Esophagus muscularis mucosa (tissue), 4 donors: ENCODE results near the gene RUNX1. TPM values are rescaled to one million over a fixed set of nuclear protein-coding genes. Genes with fewer than 3 reads are reported as not detected.

Experiments used
- DNase-seq: peaks from one replicate; pipeline ENCODE4 v3.0.0-alpha.2; 2017; ENCODE audit errors: extremely low spot score
- H3K27ac ChIP-seq, 4 donors: fragments of 200-600 bp; sonication (generic); replicated peaks in 1 of 4; 1 replicate in 3 of 4; 2 replicates in 1 of 4; pipeline ENCODE4 v1.5.1; 2016 to 2019; ENCODE audit warnings: mild to moderate bottlenecking in 1 of 4
- H3K27me3 ChIP-seq, 4 donors: fragments of 200-600 bp; sonication (generic); one replicate each; pipeline versions ENCODE4 v1.5.1 to v1.6.0; 2016 to 2019
- H3K36me3 ChIP-seq, 4 donors: fragments of 200-600 bp; sonication (generic); one replicate each; pipeline ENCODE4 v1.5.1; 2016 to 2019
- H3K4me1 ChIP-seq, 4 donors: fragments of 200-600 bp; sonication (generic); one replicate each; pipeline ENCODE4 v1.5.1; 2016 to 2019
- H3K4me3 ChIP-seq, 4 donors: fragments of 200-600 bp; sonication (generic); 1 replicate in 2 of 4; 2 replicates in 2 of 4; pipeline ENCODE4 v1.5.1; 2016 to 2019; ENCODE audit warnings: mild to moderate bottlenecking in 4 of 4, moderate library complexity in 1 of 4
- H3K9me3 ChIP-seq, 4 donors: fragments of 200-600 bp; sonication (generic); 1 replicate in 3 of 4; 2 replicates in 1 of 4; pipeline ENCODE4 v1.5.1; 2016 to 2019
- EP300 ChIP-seq: sonication (generic); formaldehyde crosslinking; IDR thresholded peaks from one replicate; pipeline ENCODE4 v1.6.1; 2017; ENCODE audit warnings: antibody characterized with exemption
- POLR2A ChIP-seq: fragments of 450-650 bp; IDR thresholded peaks from one replicate; pipeline ENCODE4 v1.6.1; 2017; ENCODE audit warnings: antibody characterized with exemption, moderate library complexity, mild to moderate bottlenecking, low read depth
- POLR2AphosphoS5 ChIP-seq, 2 donors: sonication (generic); formaldehyde crosslinking; IDR thresholded peaks; one replicate each; pipeline ENCODE4 v1.6.1; 2017; ENCODE audit warnings: antibody characterized with exemption in 2 of 2
- WGBS: methylation state at CpG from one replicate; pipeline ENCODE4 v1.1.5; 2018; 5-methylcytosine and 5-hydroxymethylcytosine counted together
- intact Hi-C: fragments of 100-400 bp; cut with DNase I; formaldehyde crosslinking; loops from one replicate; pipeline ENCODE4 v1.15.1; 2023
- total RNA-seq, 4 donors: library from RNA; depleted of rRNA; stranded (reverse); fragments of >200 nt; gene quantifications; one replicate each; pipeline versions ENCODE4 v1.1.0 to v1.2.1, GENCODE V29; 2016
- TF ChIP-seq, protein P1 (sequence below), 3 experiments: fragments of 200-600 bp in 2 of 3; fragments of 450-650 bp in 1 of 3; sonication (generic) in 2 of 3; IDR thresholded peaks; one replicate each; pipeline ENCODE4 v1.5.1; 2017 to 2019; ENCODE audit warnings: antibody characterized with exemption in 3 of 3, mild to moderate bottlenecking in 2 of 3, moderate library complexity in 1 of 3

Gene RUNX1
- total RNA-seq, 4 donors from 2014 or later: 3.7 to 10.9 (median 5.6) TPM

DNA sequence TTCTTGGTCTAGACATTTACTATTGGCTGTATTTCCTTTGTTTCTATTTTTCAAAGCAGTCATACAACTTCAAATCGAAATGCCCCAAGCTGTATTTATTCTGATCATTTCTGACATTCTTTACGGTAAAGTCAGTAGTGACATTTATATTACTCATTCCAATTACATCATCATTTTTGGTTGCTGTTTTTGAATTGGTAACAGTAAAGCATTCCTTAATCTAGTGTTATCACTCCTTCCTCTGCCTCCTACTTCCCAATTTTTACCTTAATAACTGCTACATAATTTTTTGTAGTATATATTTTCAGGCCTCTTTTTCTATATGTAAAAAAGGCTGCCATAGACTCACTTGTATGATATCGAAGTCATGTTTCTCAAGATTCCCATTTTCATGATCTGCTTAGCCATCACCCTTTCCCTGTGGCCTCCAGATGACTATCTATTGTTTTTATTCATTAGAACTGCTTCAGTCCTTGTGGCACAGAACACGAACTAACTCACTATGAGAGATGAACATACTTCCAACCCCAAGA, 167.2 kb downstream of the RUNX1 start:
- peaks cover 5 to 15% (median 13%) of the 10 kb centered on the region in 4 donors for H3K4me1 ChIP-seq
- H3K9me3 ChIP-seq: no peaks in the 10 kb centered on the region
- DNase-seq: peak; percentile 39
- H3K27ac ChIP-seq: peak overlapping the region in 1 of 4 donors; percentile 24
- H3K36me3 ChIP-seq: no peaks in the 10 kb centered on the region
- peaks cover 4 to 49% (median 22%) of the 10 kb centered on the region in 4 donors for H3K27me3 ChIP-seq
- WGBS: 67% methylated on average over 4 of the region's 4 CpGs
- no peak for TF ChIP-seq POLR2A
- TF ChIP-seq EP300: no peak
- TF ChIP-seq POLR2AphosphoS5 (IDR thresholded peaks at IDR 0.05): no peak
- TF ChIP-seq, protein P1, sequence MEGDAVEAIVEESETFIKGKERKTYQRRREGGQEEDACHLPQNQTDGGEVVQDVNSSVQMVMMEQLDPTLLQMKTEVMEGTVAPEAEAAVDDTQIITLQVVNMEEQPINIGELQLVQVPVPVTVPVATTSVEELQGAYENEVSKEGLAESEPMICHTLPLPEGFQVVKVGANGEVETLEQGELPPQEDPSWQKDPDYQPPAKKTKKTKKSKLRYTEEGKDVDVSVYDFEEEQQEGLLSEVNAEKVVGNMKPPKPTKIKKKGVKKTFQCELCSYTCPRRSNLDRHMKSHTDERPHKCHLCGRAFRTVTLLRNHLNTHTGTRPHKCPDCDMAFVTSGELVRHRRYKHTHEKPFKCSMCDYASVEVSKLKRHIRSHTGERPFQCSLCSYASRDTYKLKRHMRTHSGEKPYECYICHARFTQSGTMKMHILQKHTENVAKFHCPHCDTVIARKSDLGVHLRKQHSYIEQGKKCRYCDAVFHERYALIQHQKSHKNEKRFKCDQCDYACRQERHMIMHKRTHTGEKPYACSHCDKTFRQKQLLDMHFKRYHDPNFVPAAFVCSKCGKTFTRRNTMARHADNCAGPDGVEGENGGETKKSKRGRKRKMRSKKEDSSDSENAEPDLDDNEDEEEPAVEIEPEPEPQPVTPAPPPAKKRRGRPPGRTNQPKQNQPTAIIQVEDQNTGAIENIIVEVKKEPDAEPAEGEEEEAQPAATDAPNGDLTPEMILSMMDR (IDR thresholded peaks at IDR 0.05): no peak
- H3K4me3 ChIP-seq: no peak overlapping the region
- intact Hi-C loops: loop anchor here (10.0 kb wide), 1 partner anchor 1443 kb away; the partner anchor contains the start of gene MORC3

DNA sequence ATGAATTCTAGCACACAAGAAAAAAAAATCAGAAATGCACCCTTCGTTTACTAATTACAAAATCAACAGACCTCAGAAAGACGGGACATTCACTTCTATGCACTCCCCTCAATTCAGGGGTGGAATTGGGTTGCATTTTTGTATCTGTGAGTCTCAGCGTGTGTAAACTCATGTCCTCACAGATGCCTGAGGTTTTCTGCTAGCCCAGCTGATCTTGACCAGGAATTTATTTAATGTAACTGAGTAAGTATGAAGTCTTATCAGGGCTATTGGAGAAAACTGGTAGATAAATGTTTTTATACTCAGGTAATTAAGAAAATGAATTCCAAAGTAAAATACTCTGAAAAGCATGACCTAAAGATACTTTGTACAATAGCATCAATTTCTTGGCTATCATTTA, 167.7 kb downstream of the RUNX1 start:
- Histone ChIP-seq H3K4me3 (no peak overlapping the region), H3K27me3 (peaks cover 4 to 44% (median 17%) of the 10 kb centered on the region in 4 donors), H3K9me3 (no peaks in the 10 kb centered on the region), H3K27ac (no peak overlapping the region), H3K4me1 (peaks cover under 1 to 10% (median 8%) of the 10 kb centered on the region in 4 donors), H3K36me3 (no peaks in the 10 kb centered on the region)
- 69% methylated on average over 3 of the region's 3 CpGs for WGBS
- peak; percentile 31 for DNase-seq
- intact Hi-C loops: loop anchor here (10.0 kb wide), 1 partner anchor 1443 kb away; the partner anchor contains the start of gene MORC3
- no peak for TF ChIP-seq EP300
- no peak for TF ChIP-seq POLR2AphosphoS5 (IDR thresholded peaks at IDR 0.05)
- TF ChIP-seq POLR2A: no peak
- TF ChIP-seq, protein P1 (IDR thresholded peaks at IDR 0.05): no peak

DNA sequence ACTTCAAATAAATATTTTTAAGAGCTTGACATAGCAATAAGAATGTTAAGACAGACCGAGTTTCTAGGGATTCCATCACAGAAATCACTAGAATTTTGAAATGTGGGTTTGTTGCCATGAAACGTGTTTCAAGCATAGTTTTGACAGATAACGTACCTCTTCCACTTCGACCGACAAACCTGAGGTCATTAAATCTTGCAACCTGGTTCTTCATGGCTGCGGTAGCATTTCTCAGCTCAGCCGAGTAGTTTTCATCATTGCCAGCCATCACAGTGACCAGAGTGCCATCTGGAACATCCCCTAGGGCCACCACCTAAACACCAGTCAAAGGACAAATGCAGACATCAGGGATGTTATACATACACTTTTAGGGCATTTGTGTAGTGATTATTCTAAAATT, 168.7 kb downstream of the RUNX1 start:
- intact Hi-C loops: loop anchor here (10.0 kb wide), 1 partner anchor 1444 kb away; the partner anchor contains the start of gene MORC3
- TF ChIP-seq, protein P1 (IDR thresholded peaks at IDR 0.05): no peak
- TF ChIP-seq EP300: no peak
- TF ChIP-seq POLR2A: no peak
- no peak for TF ChIP-seq POLR2AphosphoS5 (IDR thresholded peaks at IDR 0.05)
- Histone ChIP-seq H3K4me1 (peaks cover 0 to 2% (median 0%) of the 10 kb centered on the region in 4 donors), H3K4me3 (no peak overlapping the region), H3K27me3 (peaks cover 0 to 34% (median 6%) of the 10 kb centered on the region in 4 donors), H3K36me3 (no peaks in the 10 kb centered on the region), H3K9me3 (no peaks in the 10 kb centered on the region), H3K27ac (no peak overlapping the region)
- WGBS: 93% methylated on average over 7 of the region's 7 CpGs
- DNase-seq: peak; percentile 57

DNA sequence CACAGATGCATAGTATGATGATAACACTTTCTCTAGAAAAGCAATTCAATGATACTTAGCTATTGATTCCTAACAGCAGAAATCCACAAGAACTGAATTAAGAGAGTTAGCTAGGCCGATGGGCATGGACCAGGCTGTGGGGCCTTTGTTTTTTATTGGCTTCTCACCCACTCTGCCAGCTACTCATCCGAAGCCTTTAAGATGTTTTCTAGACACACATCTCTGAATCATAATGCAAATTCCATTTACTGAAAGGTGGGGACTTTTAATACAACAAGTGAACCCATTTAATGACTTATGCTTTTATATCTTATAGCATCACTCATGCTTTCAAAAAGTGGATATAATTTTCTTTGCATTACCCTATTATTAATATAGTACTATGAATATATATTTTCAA, 170.2 kb downstream of the RUNX1 start:
- H3K4me3 ChIP-seq: no peak overlapping the region
- H3K9me3 ChIP-seq: no peaks in the 10 kb centered on the region
- H3K4me1 ChIP-seq: no peaks in the 10 kb centered on the region
- 76% methylated on average over 2 of the region's 2 CpGs for WGBS
- H3K27me3 ChIP-seq: peaks cover 0 to 22% (median 0%) of the 10 kb centered on the region in 4 donors
- H3K27ac ChIP-seq: no peak overlapping the region
- DNase-seq: no peak
- TF ChIP-seq, protein P1 (IDR thresholded peaks at IDR 0.05): no peak
- TF ChIP-seq EP300: no peak
- TF ChIP-seq POLR2A: no peak
- no peak for TF ChIP-seq POLR2AphosphoS5 (IDR thresholded peaks at IDR 0.05)
- no peaks in the 10 kb centered on the region for H3K36me3 ChIP-seq
- intact Hi-C loops: no loop called here
